Aorta (tissue), 5 donors: ENCODE results near the gene COBLL1. TPM values are rescaled to one million over a fixed set of nuclear protein-coding genes. Genes with fewer than 3 reads are reported as not detected.

ENCODE experiments used
- ATAC-seq: fragments of 200-7000 bp; cut with Tn5 transposase; one replicate; pipeline ENCODE4 v1.9.1; 2022; ENCODE audit warnings: moderate library complexity; ENCODE audit not compliant: low FRiP score
- DNase-seq, 2 donors: peaks; one replicate each; pipeline ENCODE4 v3.0.0-alpha.2; 2020
- H3K27ac ChIP-seq, 2 donors: one replicate each; pipeline ENCODE4 v1.5.1; 2013; ENCODE audit warnings: low read length in 2 of 2, mild to moderate bottlenecking in 2 of 2, moderate library complexity in 2 of 2, control low read depth in 1 of 2, inconsistent platforms in 1 of 2, low read depth in 1 of 2
- H3K27me3 ChIP-seq, 2 donors: one replicate each; pipeline ENCODE4 v1.6.1; 2013; ENCODE audit warnings: control low read depth in 1 of 2, low read length in 1 of 2, mild to moderate bottlenecking in 1 of 2, moderate library complexity in 1 of 2; ENCODE audit not compliant: insufficient read depth in 2 of 2, control insufficient read depth in 1 of 2
- H3K36me3 ChIP-seq, 2 donors: one replicate each; pipeline ENCODE4 v1.6.1; 2013; ENCODE audit warnings: control low read depth in 1 of 2, low read length in 1 of 2, mild to moderate bottlenecking in 1 of 2; ENCODE audit not compliant: insufficient read depth in 2 of 2, control insufficient read depth in 1 of 2
- H3K4me1 ChIP-seq, 2 donors: one replicate each; pipeline ENCODE4 v1.6.1; 2013; ENCODE audit warnings: low read length in 2 of 2, control low read depth in 1 of 2, mild to moderate bottlenecking in 1 of 2, moderate library complexity in 1 of 2; ENCODE audit not compliant: insufficient read depth in 2 of 2, control insufficient read depth in 1 of 2
- H3K4me3 ChIP-seq, 2 donors: one replicate each; pipeline ENCODE4 v1.5.1; 2013; ENCODE audit warnings: low read length in 2 of 2, control low read depth in 1 of 2, mild to moderate bottlenecking in 1 of 2
- H3K9me3 ChIP-seq: one replicate; pipeline ENCODE4 v1.6.1; 2013; ENCODE audit warnings: mild to moderate bottlenecking, low read length; ENCODE audit not compliant: control insufficient read depth
- WGBS, 2 donors: extraction: QIAGEN DNeasy Blood & Tissue Kit; methylation state at CpG; one replicate each; pipeline ENCODE4 v1.1.7; 2013; 5-methylcytosine and 5-hydroxymethylcytosine counted together
- intact Hi-C, 2 donors: fragments of 100-400 bp; cut with DNase I; formaldehyde crosslinking; loops; one replicate each; pipeline versions ENCODE4 v1.14.2 to v1.15.0; 2022
- polyA plus RNA-seq, 2 donors: library from polyadenylated mRNA; stranded (reverse); fragments of 200-250 nt; gene quantifications; one replicate each; pipeline ENCODE4 v1.2.3, GENCODE V29; 2013
- total RNA-seq, 2 donors: library from RNA; stranded (reverse); fragmentation: NEBNext Ultra II Directional; extraction: Animal tissue kit (Norgen Biotek cat#: 25700); gene quantifications; one replicate each; pipeline ENCODE4 v1.2.1, GENCODE V29; 2021
- donor health status: healthy with polysubstance abuse.
- donor health status: Bipolar disorder and iron deficiency.
- donor health status: DM: no; HTN: no; CAD: no.
- donor health status: DM: no; HTN: no; CAD: no.
- donor health status: DM: yes; HTN: yes; CAD: no.

The COBLL1 gene
- total and polyA plus RNA-seq, 4 donors: 20.2 to 101 (median 42.8) TPM

DNA sequence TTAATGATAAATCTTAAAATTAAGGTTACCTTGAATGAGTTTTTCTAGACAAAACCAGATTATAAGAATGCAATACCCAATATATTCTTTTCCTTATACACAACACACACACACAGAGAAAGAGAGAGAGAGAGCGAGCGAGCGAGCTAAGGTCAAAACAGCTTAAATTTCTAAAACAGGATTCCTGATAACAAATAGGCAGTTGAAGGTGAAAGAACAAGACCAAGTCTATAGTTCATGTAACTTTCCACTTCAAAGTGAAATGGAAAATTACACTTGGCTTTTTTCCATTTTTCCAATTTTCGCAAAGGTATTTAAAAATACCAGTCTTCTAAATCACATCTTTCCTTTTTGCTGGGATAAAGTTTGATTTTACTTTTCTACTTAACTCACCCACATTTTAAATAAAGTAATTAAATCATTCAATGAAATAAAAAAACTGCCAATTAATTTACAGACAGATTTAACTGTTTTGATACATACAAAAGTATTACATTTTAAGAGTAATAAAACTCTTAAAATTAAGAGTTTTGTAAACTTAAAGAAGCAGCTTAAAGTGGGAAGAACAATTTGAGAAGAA lies 98.8 kb downstream of the COBLL1 start:
- 81 to 85% methylated on average over 4 of the region's 4 CpGs for WGBS, 2 donors
- H3K4me3 ChIP-seq: no peak overlapping the region
- no peak overlapping the region for H3K27ac ChIP-seq
- DNase-seq (no peak), ATAC-seq (no peak)
- H3K9me3 ChIP-seq: no peaks in the 10 kb centered on the region
- peaks cover under 1 to 3% of the 10 kb centered on the region in 2 donors for H3K4me1 ChIP-seq
- no peaks in the 10 kb centered on the region for H3K27me3 ChIP-seq
- intact Hi-C loops: no loop called here
- no peaks in the 10 kb centered on the region for H3K36me3 ChIP-seq

DNA sequence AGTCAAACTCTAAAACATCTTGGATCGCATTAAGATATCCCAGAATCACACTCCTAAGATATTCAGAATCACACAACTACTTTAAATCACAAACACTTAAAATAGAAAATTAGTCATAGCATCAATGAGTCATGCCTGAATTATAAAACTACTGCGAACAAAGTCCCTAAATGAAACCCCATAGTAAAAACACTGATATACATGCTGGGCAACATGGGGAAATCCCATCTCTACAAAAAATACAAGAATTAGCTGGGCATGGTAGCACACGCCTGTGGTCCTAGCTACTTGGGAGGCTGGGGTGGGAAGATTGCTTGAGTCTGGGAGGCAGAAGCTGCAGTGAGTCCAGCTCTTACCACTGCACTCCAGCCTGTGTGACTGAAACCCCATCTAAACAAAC lies 101.7 kb downstream of the COBLL1 start:
- peak; percentile 71 for ATAC-seq
- Histone ChIP-seq H3K27me3 (no peaks in the 10 kb centered on the region), H3K36me3 (peaks cover 0 to 2% of the 10 kb centered on the region in 2 donors), H3K4me3 (no peak overlapping the region), H3K9me3 (no peaks in the 10 kb centered on the region), H3K4me1 (peaks cover 0 to 2% of the 10 kb centered on the region in 2 donors), H3K27ac (peak overlapping the region in 1 of 2 donors; percentile 57)
- intact Hi-C loops: loop anchor here (1.0 to 10.0 kb wide), 5 partner anchors 42 to 465 kb away; partner anchors contain the start of genes COBLL1 (in 2 of the 2) and SCN3A (in 1 of the 2)
- DNase-seq: no peak
- 10 to 15% methylated on average over 3 of the region's 3 CpGs for WGBS, 2 donors

DNA sequence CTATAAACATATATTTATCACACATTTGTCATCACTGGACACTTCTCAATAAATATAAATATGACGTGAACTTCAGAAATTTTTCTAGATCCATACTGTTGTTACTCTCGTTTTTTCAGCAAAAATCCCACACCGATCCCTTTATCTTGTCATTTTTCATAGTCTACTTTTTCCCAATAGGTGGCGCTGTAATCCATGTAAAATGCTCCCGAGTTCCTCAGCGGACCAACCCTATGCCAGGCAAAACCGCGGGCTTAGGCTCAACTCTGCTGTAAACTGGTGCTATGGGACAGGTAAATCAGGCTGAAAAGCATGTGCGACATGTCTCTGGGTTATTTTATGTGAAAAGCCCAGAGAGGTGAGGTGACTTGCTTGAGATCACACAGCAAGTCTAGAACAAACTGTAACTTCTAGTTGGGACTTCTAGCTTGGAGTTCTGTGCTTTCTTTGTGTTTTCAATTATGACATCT lies 104.0 kb downstream of the COBLL1 start:
- peak in 1 of 2 donors; percentile 55 for DNase-seq
- intact Hi-C loops: loop anchor here (2.0 to 10.0 kb wide), 3 partner anchors 177 to 467 kb away; partner anchors contain the start of gene SCN3A (in 1 of the 2)
- peaks cover 0 to 4% of the 10 kb centered on the region in 2 donors for H3K4me1 ChIP-seq
- H3K9me3 ChIP-seq: no peaks in the 10 kb centered on the region
- H3K36me3 ChIP-seq: peaks cover 0 to 2% of the 10 kb centered on the region in 2 donors
- WGBS, 2 donors: 2% methylated on average over 9 of the region's 9 CpGs
- H3K4me3 ChIP-seq: peak overlapping the region in 1 of 2 donors; percentile 26
- H3K27ac ChIP-seq: no peak overlapping the region
- no peaks in the 10 kb centered on the region for H3K27me3 ChIP-seq
- peak; percentile 87 for ATAC-seq

DNA sequence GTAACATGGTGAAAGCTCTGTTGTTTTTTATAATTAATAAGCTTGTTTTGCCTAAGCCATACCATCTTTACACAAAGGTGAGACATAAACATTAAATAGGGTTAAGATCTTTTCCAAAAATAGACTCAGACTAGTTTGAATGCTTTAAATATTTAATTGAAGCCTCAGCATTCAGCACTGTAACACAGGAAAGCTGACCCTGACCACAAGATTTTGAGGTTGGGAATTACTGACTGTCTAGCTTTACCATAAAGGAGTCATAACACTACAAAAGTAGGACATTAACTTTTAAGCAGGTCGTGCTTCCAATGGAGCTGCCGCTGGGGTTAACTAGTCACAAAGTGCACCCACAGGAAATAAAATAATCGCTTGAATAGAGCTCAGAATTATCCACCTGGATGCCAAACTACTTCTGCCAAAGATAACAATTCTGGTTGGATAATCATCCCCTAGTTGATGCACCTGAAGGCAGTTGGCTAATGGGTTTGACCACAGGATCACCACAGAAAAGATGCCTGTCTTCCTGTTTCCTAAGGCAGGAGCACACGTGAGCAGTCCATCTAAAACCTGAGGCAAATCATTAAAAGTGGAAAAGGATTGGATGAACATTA lies 106.2 kb downstream of the COBLL1 start:
- H3K27ac ChIP-seq: no peak overlapping the region
- peaks cover 0 to 2% of the 10 kb centered on the region in 2 donors for H3K36me3 ChIP-seq
- 76 to 78% methylated on average over 4 of the region's 4 CpGs for WGBS, 2 donors
- ATAC-seq: no peak
- no peak overlapping the region for H3K4me3 ChIP-seq
- intact Hi-C loops: loop anchor here in 1 of 2 donors (10.0 kb wide), 1 partner anchor 469 kb away; the partner anchor contains the start of gene SCN3A
- no peaks in the 10 kb centered on the region for H3K9me3 ChIP-seq
- peaks cover 0 to 6% of the 10 kb centered on the region in 2 donors for H3K4me1 ChIP-seq
- H3K27me3 ChIP-seq: no peaks in the 10 kb centered on the region
- DNase-seq: no peak

DNA sequence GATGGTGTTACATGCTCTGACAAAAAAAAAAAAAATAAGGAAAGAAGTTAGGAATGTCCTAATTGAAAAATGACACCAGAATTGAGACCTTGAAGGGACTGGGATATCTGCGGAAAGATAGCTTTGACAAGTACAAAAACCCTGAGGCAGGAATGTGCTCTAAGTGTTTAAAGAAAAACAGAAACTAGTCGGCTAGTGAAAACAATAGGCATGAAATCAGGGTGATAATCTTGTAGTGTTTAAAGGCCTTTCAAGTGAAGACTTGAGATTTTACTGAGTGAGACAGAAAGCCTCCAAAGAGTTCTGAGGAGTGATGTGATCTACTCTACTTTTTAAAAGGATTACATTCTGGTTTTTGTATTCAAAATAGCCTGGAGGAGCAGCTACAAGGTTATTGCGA lies 107.4 kb downstream of the COBLL1 start:
- DNase-seq (no peak), ATAC-seq (no peak)
- H3K27me3 ChIP-seq: no peaks in the 10 kb centered on the region
- no peaks in the 10 kb centered on the region for H3K9me3 ChIP-seq
- no peak overlapping the region for H3K27ac ChIP-seq
- H3K4me1 ChIP-seq: peaks cover 0 to 6% of the 10 kb centered on the region in 2 donors
- WGBS, 2 donors: 55 to 57% methylated on average over 3 of the region's 3 CpGs
- intact Hi-C loops: loop anchor here in 1 of 2 donors (10.0 kb wide), 1 partner anchor 471 kb away; the partner anchor contains the start of gene SCN3A
- H3K36me3 ChIP-seq: peaks cover 0 to 2% of the 10 kb centered on the region in 2 donors
- H3K4me3 ChIP-seq: no peak overlapping the region

DNA sequence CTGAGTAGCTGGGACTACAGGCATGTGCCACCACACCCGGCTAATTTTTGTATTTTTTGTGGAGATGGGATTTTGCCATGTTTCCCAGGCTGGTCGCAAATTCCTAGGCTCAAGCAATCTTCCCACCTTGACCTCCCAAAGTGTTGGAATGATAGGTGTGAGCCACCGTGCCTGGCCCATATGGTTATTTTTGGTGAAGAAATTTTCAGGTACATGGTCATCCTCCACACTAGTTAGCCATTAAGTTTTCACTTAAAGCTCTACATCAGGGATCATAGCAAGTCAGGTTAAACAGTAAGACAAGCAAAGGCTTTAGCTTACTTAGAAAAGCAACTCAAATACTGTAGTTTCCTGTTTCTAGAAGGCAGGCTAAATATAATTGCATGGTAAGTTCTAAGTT lies 116.1 kb downstream of the COBLL1 start:
- Histone ChIP-seq H3K36me3 (no peaks in the 10 kb centered on the region), H3K27ac (no peak overlapping the region), H3K9me3 (no peaks in the 10 kb centered on the region), H3K4me3 (no peak overlapping the region), H3K27me3 (no peaks in the 10 kb centered on the region), H3K4me1 (no peaks in the 10 kb centered on the region)
- ATAC-seq (no peak), DNase-seq (no peak)
- WGBS, 2 donors: 74 to 95% methylated on average over 3 of the region's 3 CpGs
- intact Hi-C loops: no loop called here

DNA sequence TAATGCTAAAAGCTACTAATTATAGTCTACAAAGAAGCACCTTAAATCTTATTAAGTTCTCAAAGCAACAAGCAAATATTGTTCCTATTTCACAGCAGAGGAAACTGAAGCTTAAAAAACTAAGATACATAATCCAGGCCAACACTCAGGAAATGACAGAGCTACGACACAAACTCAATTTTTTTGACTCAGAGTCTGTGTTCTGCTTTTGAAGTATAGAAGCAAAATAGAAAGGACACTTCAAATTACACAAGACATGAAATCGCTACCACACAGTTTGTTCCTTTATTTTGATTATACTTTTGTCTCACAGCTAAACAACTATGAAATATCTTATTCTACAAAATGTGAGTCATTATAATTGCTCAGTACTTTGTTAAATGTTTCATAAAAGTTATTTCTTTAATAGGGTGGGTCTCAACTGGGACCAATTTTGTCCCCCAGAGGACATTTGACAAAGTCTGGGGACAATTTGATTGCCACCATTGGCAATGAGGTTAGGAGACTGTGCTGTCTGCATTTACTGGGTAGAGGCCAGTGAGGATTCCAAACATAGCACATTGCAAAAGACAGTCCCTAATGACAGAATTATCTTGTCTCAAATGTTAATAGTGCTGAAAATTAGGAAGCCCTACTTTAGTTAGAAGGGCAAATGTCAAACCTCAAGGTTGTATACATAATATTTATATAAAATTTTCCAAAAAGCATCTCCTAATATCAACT lies 118.8 kb downstream of the COBLL1 start:
- Histone ChIP-seq H3K9me3 (no peaks in the 10 kb centered on the region), H3K27ac (no peak overlapping the region), H3K4me3 (no peak overlapping the region), H3K36me3 (no peaks in the 10 kb centered on the region), H3K27me3 (no peaks in the 10 kb centered on the region), H3K4me1 (no peaks in the 10 kb centered on the region)
- no peak for DNase-seq
- ATAC-seq: no peak
- intact Hi-C loops: no loop called here
- 54 to 73% methylated on average over 2 of the region's 2 CpGs for WGBS, 2 donors

DNA sequence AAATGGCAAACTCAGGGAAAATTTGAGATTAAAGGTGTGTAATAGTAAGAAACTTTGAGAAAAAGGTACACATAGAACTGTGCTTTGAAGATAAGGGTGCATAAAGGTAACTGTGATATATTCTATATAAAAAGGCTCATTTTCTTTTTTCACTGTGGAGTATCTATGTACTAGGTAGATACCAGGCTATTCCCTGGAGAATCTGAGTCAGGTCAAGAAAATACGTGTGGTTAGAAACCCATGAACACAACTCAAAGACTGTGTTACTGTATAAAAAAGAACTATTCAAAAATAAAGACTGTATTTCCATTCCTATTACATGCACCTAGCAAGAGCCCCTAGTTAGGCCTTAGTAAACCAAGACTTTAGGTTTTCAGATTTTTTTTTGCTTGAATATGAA lies 120.2 kb downstream of the COBLL1 start:
- no peak overlapping the region for H3K4me3 ChIP-seq
- H3K36me3 ChIP-seq: no peaks in the 10 kb centered on the region
- no peaks in the 10 kb centered on the region for H3K4me1 ChIP-seq
- DNase-seq (no peak), ATAC-seq (no peak)
- intact Hi-C loops: no loop called here
- H3K27ac ChIP-seq: no peak overlapping the region
- no peaks in the 10 kb centered on the region for H3K9me3 ChIP-seq
- no peaks in the 10 kb centered on the region for H3K27me3 ChIP-seq
- WGBS, 2 donors: 83 to 84% methylated on average over 1 of the region's 1 CpG
